ENCODE data around the gene NPM1. TPM values are rescaled to one million over a fixed set of nuclear protein-coding genes. Genes with fewer than 3 reads are reported as not detected.

Gene NPM1
- total and polyA plus RNA-seq, 2 of the 13 experiments (the other 11 are each of a cell fraction or from before 2014, with no cell fraction given) = 2,047 to 3,353 TPM

DNA sequence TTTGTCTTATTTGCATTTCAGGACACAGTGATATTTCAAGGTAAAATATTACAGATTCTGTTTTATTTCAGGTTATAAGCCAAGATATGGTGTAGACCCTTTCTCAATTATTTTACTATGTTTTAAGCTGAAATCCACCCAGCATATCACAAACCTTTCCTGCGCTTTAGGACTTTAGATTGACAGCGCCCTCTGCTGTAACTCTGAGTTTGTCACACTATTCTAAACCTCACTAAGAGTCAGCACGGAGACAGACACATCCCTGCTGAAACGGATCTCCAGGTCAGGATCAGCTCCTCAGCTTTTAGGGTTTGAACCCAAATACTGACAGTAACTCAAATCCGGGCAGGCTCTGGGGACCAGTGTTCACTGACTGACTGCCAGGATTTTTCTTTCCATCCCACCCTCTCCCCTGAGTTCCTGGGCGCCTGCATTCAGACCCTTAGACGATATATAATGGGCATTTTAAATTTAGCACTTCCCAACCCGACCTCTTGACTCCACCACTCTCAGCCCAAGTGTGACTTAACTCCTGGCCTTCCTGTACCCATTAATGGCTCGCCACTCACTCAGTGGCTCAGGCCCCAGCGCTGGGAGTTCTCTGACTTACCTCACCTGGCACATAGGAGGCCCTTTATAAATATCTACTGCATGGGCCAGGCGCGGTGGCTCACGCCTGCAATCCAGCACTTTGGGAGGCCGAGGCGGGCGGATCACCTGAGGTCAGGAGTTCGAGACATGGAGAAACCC, 45.1 kb upstream of the NPM1 start:
- no peaks in the 10 kb centered on the region for H3K9me3 ChIP-seq (ENCODE audit: low read length)
- no peak overlapping the region for H3K27ac ChIP-seq (ENCODE audit: extremely low read length, insufficient read depth, low read length)
- in situ Hi-C loops (cut with HindIII; ENCODE audit: extremely low pct_ligation_motif_present, low pct_unique_long_range_greater_than_20kb) (loop anchor here (10.0 kb wide), 1 partner anchor 598 kb away; no protein-coding TSS in a partner anchor), intact Hi-C loops (cut with micrococcal nuclease; ENCODE audit: unreplicated experiment) (loop anchor here (1.0 to 10.0 kb wide), 3 partner anchors 69 to 358 kb away; no protein-coding TSS in a partner anchor)
- no peak overlapping the region for H3K4me2 ChIP-seq (ENCODE audit: low read depth, low read length)
- H3K9ac ChIP-seq (ENCODE audit: insufficient read depth, low read depth, low read length) = no peak overlapping the region
- no peaks in the 10 kb centered on the region for H4K20me1 ChIP-seq (ENCODE audit: insufficient read depth, low read length)
- H2AFZ ChIP-seq (ENCODE audit: low read length) = no peak overlapping the region
- peak; percentile 71 for FAIRE-seq
- no peaks in the 10 kb centered on the region for H3K79me2 ChIP-seq (ENCODE audit: insufficient read depth, low read length)
- ATAC-seq = peak; percentile 98
- ChIA-PET POLR2A (no interaction called here), CTCF (ENCODE audit: low intra/inter-chr PET ratio, low total read pairs) (interaction anchor here (1.4 kb wide), 1 partner anchor 135 kb away, joined by 14 read pairs; no protein-coding TSS in a partner anchor)
- no peak overlapping the region for H3K4me3 ChIP-seq (replicated peaks in 1 of 3; ENCODE audit: insufficient read depth in 1 of 3, low read depth in 2 of 3, low read length in 3 of 3)
- no peaks in the 10 kb centered on the region for H3K4me1 ChIP-seq (ENCODE audit: insufficient read depth, low read length)
- no TSS peak for BruUV-seq (replicated peaks)
- no peaks in the 10 kb centered on the region for H3K36me3 ChIP-seq (replicated peaks in 1 of 2; ENCODE audit: control insufficient read depth in 1 of 2, insufficient read depth in 2 of 2, low read length in 2 of 2)
- 28% methylated on average over 16 of the region's 17 CpGs for WGBS (ENCODE audit: low lambda C conversion rate)
- peaks cover 0 to 6% of the 10 kb centered on the region in 2 experiments; a peak in 2 of 5 replicates for H3K27me3 ChIP-seq (ENCODE audit: control insufficient read depth in 1 of 2, insufficient read depth in 2 of 2, low read length in 2 of 2)
- DNase-seq (ENCODE audit: low spot score) = peak; percentile 52
- TF ChIP-seq, protein P1, sequence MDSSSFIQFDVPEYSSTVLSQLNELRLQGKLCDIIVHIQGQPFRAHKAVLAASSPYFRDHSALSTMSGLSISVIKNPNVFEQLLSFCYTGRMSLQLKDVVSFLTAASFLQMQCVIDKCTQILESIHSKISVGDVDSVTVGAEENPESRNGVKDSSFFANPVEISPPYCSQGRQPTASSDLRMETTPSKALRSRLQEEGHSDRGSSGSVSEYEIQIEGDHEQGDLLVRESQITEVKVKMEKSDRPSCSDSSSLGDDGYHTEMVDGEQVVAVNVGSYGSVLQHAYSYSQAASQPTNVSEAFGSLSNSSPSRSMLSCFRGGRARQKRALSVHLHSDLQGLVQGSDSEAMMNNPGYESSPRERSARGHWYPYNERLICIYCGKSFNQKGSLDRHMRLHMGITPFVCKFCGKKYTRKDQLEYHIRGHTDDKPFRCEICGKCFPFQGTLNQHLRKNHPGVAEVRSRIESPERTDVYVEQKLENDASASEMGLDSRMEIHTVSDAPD (CRISPR knock-in tag; IDR thresholded peaks at IDR 0.05) = no peak
- TF ChIP-seq ZFP1 (CRISPR knock-in tag; IDR thresholded peaks at IDR 0.05) (no peak), FIP1L1 (IDR thresholded peaks at IDR 0.05; ENCODE audit: borderline replicate concordance, insufficient read depth, low read depth, low read length) (no peak), ZNF460 (CRISPR knock-in tag; IDR thresholded peaks at IDR 0.05; ENCODE audit: borderline replicate concordance) (no peak), ZBTB39 (CRISPR knock-in tag; IDR thresholded peaks at IDR 0.05) (no peak), ZBTB7A (CRISPR knock-in tag; IDR thresholded peaks at IDR 0.05) (no peak), SMC3 (IDR thresholded peaks at IDR 0.05; ENCODE audit: low read length) (peak; percentile 73; the same call in 1 of the 2 replicates), IKZF1 (IDR thresholded peaks at IDR 0.05) (no peak), SRSF9 (IDR thresholded peaks at IDR 0.05; ENCODE audit: borderline replicate concordance, insufficient read depth, low read depth, low read length, poor library complexity, severe bottlenecking) (no peak), STAG1 (CRISPR knock-in tag; IDR thresholded peaks at IDR 0.05) (peak; percentile 70), KDM1A (CRISPR knock-in tag; IDR thresholded peaks at IDR 0.05) (no peak), RAD21 (CRISPR knock-in tag; IDR thresholded peaks at IDR 0.05) (peak; percentile 40; the same call in 1 of the 2 replicates), GLMP (CRISPR knock-in tag; IDR thresholded peaks at IDR 0.05; ENCODE audit: borderline replicate concordance) (no peak)
- TF ChIP-seq, protein P2, sequence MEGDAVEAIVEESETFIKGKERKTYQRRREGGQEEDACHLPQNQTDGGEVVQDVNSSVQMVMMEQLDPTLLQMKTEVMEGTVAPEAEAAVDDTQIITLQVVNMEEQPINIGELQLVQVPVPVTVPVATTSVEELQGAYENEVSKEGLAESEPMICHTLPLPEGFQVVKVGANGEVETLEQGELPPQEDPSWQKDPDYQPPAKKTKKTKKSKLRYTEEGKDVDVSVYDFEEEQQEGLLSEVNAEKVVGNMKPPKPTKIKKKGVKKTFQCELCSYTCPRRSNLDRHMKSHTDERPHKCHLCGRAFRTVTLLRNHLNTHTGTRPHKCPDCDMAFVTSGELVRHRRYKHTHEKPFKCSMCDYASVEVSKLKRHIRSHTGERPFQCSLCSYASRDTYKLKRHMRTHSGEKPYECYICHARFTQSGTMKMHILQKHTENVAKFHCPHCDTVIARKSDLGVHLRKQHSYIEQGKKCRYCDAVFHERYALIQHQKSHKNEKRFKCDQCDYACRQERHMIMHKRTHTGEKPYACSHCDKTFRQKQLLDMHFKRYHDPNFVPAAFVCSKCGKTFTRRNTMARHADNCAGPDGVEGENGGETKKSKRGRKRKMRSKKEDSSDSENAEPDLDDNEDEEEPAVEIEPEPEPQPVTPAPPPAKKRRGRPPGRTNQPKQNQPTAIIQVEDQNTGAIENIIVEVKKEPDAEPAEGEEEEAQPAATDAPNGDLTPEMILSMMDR (CRISPR knock-in tag; IDR thresholded peaks at IDR 0.05) = peak; percentile 76
- TF ChIP-seq, protein P3, sequence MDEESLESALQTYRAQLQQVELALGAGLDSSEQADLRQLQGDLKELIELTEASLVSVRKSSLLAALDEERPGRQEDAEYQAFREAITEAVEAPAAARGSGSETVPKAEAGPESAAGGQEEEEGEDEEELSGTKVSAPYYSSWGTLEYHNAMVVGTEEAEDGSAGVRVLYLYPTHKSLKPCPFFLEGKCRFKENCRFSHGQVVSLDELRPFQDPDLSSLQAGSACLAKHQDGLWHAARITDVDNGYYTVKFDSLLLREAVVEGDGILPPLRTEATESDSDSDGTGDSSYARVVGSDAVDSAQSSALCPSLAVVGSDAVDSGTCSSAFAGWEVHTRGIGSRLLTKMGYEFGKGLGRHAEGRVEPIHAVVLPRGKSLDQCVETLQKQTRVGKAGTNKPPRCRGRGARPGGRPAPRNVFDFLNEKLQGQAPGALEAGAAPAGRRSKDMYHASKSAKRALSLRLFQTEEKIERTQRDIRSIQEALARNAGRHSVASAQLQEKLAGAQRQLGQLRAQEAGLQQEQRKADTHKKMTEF (CRISPR knock-in tag; IDR thresholded peaks at IDR 0.05) = no peak

All from HepG2 (cell line).